Measurements from ENCODE around the gene MPP2. TPM values are rescaled to one million over a fixed set of nuclear protein-coding genes. Genes with fewer than 3 reads are reported as not detected.

Gene MPP2
- total RNA-seq = 2.0 and 2.3 TPM in 2 replicates

GRCh38 chr17:43907425-43907981, at the start of gene MPP2:
Gene MPP2, minus strand, starts transcription at chr17:43907536. Its CDS starts 3,076 bp downstream, at chr17:43904460.

GRCh38 chr17:43953746-43954145, 46.4 kb upstream of the MPP2 start, which contains the start of gene PYY:
Gene PYY, minus strand, starts transcription at chr17:43953940. Its CDS starts 457 bp downstream, at chr17:43953483.

GRCh38 chr17:43942051-43942685, 34.8 kb upstream of the MPP2 start, which contains the start of gene PPY:
Gene PPY, minus strand, starts transcription at chr17:43942476. Its CDS starts 822 bp downstream, at chr17:43941654.

GRCh38 chr17:43846963-43847371, 60.4 kb downstream of the MPP2 start, which contains the start of gene CD300LG:
Gene CD300LG, plus strand, starts transcription at chr17:43847176. Its CDS starts 41 bp downstream, at chr17:43847217.

GRCh38 chr17:43832976-43833829, 74.1 kb downstream of the MPP2 start, which contains the start of gene MPP3:
Gene MPP3, minus strand, starts transcription at chr17:43833146. Its CDS starts 1,240 bp downstream, at chr17:43831906.

Other genes starting within 250 kb of the MPP2 start
- gene MEOX1, start 245.6 kb downstream of the MPP2 start, total RNA-seq = not detected in 2 replicates
- 0.13 and 3.4 TPM in 2 replicates for gene SOST, start 148.7 kb downstream of the MPP2 start, total RNA-seq
- gene DUSP3, start 128.6 kb downstream of the MPP2 start, total RNA-seq = 49.3 and 51.0 TPM in 2 replicates
- gene CFAP97D1, start 127.1 kb downstream of the MPP2 start, total RNA-seq = under 0.01 TPM in 2 replicates
- 6.7 and 6.8 TPM in 2 replicates for gene MPP3, start 74.4 kb downstream of the MPP2 start, total RNA-seq
- not detected in 2 replicates for gene CD300LG, start 60.4 kb downstream of the MPP2 start, total RNA-seq
- gene PPY, start 34.9 kb upstream of the MPP2 start, total RNA-seq = not detected in 2 replicates
- gene PYY, start 46.4 kb upstream of the MPP2 start, total RNA-seq = not detected in 2 replicates
- gene NAGS, start 97.1 kb upstream of the MPP2 start, total RNA-seq = 0.93 and 1.3 TPM in 2 replicates
- gene TMEM101, start 107.4 kb upstream of the MPP2 start, total RNA-seq = 63.7 and 71.7 TPM in 2 replicates
- gene LSM12, start 159.1 kb upstream of the MPP2 start, total RNA-seq = 22.7 and 25.5 TPM in 2 replicates
- gene G6PC3, start 163.2 kb upstream of the MPP2 start, total RNA-seq = 18.0 and 24.6 TPM in 2 replicates
- 51.0 and 88.3 TPM in 2 replicates for gene HDAC5, start 216.1 kb upstream of the MPP2 start, total RNA-seq
- gene HROB, start 234.4 kb upstream of the MPP2 start, total RNA-seq = 1.1 and 2.2 TPM in 2 replicates